Activated CD4-positive, alpha-beta T cell treated with anti-CD3 and anti-CD28 coated beads, Interleukin-10, Interleukin-2, amounts not matched to agents 100 ng/mL and 50 ng/mL, durations not matched to agents 16 hours and 8 hours (primary cell): Measurements from ENCODE around the gene METTL1.
"Not testable (repeated sequence)": the region's sequence is repeated elsewhere in the genome, so short reads cannot be mapped to it uniquely, and the experiment has no call there.

Experiments
- DNase-seq: peaks from one replicate; pipeline ENCODE4 v3.0.0-alpha.2; 2020

The METTL1 gene

GRCh38 chr12:57721846-57722608, 49.9 kb downstream of the METTL1 start:
- DNase-seq: not testable (repeated sequence)

- no peak for DNase-seq
Measured at GRCh38 chr12:57720606-57721595, 51.0 kb downstream of the METTL1 start.

GRCh38 chr12:57719777-57720605, 51.9 kb downstream of the METTL1 start:
- no peak for DNase-seq

GRCh38 chr12:57718641-57719528, 53.0 kb downstream of the METTL1 start:
- DNase-seq: no peak
